Stomach (tissue), 9 donors: ENCODE measurements around the gene PRKCH. TPM values are rescaled to one million over a fixed set of nuclear protein-coding genes. Genes with fewer than 3 reads are reported as not detected.
A peak's percentile ranks its signal among the peaks of the same experiment; 100 is the strongest.

Source experiments
- DNase-seq, 2 donors: peaks; one replicate each; pipeline versions ENCODE4 v3.0.0 to v3.0.0-alpha.2; 2013 to 2019
- H3K27ac ChIP-seq, 5 donors: fragments of 200-600 bp in 4 of 5; sonication (generic) in 4 of 5; one replicate each; pipeline ENCODE4 v1.5.1; 2013 to 2019; ENCODE audit warnings: mild to moderate bottlenecking in 1 of 5, moderate library complexity in 1 of 5
- H3K27me3 ChIP-seq, 3 donors: fragments of 200-600 bp; sonication (generic); one replicate each; pipeline ENCODE4 v1.5.1; 2017 to 2019; ENCODE audit warnings: mixed run types in 1 of 3
- H3K36me3 ChIP-seq, 4 donors: fragments of 200-600 bp; sonication (generic); 1 replicate in 3 of 4; 2 replicates in 1 of 4; pipeline ENCODE4 v1.5.1; 2016 to 2019
- H3K4me1 ChIP-seq, 4 donors: fragments of 200-600 bp; sonication (generic); one replicate each; pipeline ENCODE4 v1.5.1; 2016 to 2019
- H3K4me3 ChIP-seq, 4 donors: fragments of 200-600 bp; sonication (generic) in 3 of 4; one replicate each; pipeline ENCODE4 v1.5.1; 2016 to 2019; ENCODE audit warnings: mild to moderate bottlenecking in 1 of 4
- H3K9me3 ChIP-seq, 4 donors: fragments of 200-600 bp; sonication (generic); one replicate each; pipeline ENCODE4 v1.5.1; 2016 to 2019
- EP300 ChIP-seq: sonication (generic); formaldehyde crosslinking; IDR thresholded peaks from one replicate; pipeline ENCODE4 v1.6.1; 2017; ENCODE audit warnings: antibody characterized with exemption
- POLR2A ChIP-seq, 4 donors: fragments of 450-650 bp; IDR thresholded peaks; one replicate each; pipeline ENCODE4 v1.6.1; 2016; ENCODE audit warnings: antibody characterized with exemption in 4 of 4, control low read depth in 2 of 4, mild to moderate bottlenecking in 1 of 4, moderate library complexity in 1 of 4
- POLR2AphosphoS5 ChIP-seq, 3 donors: sonication (generic); formaldehyde crosslinking; IDR thresholded peaks; one replicate each; pipeline ENCODE4 v1.6.1; 2016; ENCODE audit warnings: antibody characterized with exemption in 3 of 3
- WGBS, 5 donors: extraction: QIAGEN DNeasy Blood & Tissue Kit in 3 of 5; methylation state at CpG; one replicate each; pipeline versions ENCODE4 v1.1.5 to v1.1.7; 2013 to 2018; 5-methylcytosine and 5-hydroxymethylcytosine counted together
- intact Hi-C: fragments of 100-400 bp; cut with DNase I; formaldehyde crosslinking; loops from one replicate; pipeline ENCODE4 v1.15.1; 2023; ENCODE audit warnings: low total_unique reads
- polyA plus RNA-seq, 3 donors: library from polyadenylated mRNA; stranded (reverse); fragments of 200-250 nt; gene quantifications; one replicate each; pipeline ENCODE4 v1.2.3, GENCODE V29; 2013
- total RNA-seq, 5 donors: library from RNA; depleted of rRNA; stranded (reverse); fragments of >200 nt; gene quantifications; one replicate each; pipeline versions ENCODE4 v1.1.0 to v1.2.3, GENCODE V29; 2014 to 2016
- TF ChIP-seq, protein P1 (sequence below), 7 experiments: fragments of 450-650 bp in 4 of 7; fragments of 200-600 bp in 3 of 7; sonication (generic) in 3 of 7; IDR thresholded peaks; one replicate each; pipeline ENCODE4 v1.5.1; 2016 to 2019; ENCODE audit warnings: antibody characterized with exemption in 7 of 7, control low read depth in 2 of 7, mild to moderate bottlenecking in 1 of 7
- donor health status: healthy with polysubstance abuse.
- donor health status: Bipolar disorder and iron deficiency.
- donor health status: healthy.

PRKCH gene
- total and polyA plus RNA-seq, 8 donors, result 5.5 to 84.0 (median 14.7) TPM

DNA sequence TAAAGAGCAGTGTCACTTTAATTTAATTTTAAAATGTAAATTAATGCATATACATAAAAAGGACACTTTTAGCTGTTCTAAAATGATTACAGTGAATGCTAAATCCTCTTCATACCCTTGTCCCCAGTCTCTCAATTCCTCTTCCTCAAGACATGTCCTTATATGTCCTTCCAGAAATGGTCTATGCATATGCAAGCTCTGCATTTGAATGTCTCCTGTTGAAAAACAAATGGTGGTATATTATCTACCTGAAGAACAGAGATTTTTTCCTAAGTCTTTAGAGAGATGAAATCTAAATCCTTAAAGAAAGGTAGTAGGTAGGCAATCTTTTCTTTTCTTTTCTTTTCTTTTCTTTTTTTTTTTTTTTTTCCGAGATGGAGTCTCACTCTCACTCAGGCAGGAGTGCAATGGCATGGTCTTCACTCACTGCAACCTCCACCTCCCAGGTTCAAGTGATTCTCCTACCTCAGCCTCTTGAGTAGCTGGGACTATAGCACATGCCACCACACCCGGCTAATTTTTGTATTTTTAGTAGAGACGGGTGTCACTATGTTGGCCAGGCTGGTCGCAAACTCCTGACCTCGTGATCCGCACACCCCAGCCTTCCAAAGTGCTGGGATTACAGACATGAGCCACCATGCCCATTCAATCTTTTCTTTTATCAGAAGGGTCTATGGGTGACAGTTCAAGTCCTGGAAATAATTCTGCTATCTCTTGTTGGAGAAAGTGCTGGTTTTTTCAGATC lies 180.5 kb downstream of the PRKCH start:
- Histone ChIP-seq H3K36me3 (no peaks in the 10 kb centered on the region), H3K27ac (peak overlapping the region in 2 of 5 donors; percentile 2 to 72), H3K4me1 (peaks cover 7 to 35% (median 19%) of the 10 kb centered on the region in 4 donors), H3K27me3 (no peaks in the 10 kb centered on the region), H3K9me3 (no peaks in the 10 kb centered on the region), H3K4me3 (no peak overlapping the region)
- TF ChIP-seq POLR2AphosphoS5 (IDR thresholded peaks at IDR 0.05) (no peak), EP300 (no peak), POLR2A (IDR thresholded peaks at IDR 0.05) (no peak)
- TF ChIP-seq, protein P1, sequence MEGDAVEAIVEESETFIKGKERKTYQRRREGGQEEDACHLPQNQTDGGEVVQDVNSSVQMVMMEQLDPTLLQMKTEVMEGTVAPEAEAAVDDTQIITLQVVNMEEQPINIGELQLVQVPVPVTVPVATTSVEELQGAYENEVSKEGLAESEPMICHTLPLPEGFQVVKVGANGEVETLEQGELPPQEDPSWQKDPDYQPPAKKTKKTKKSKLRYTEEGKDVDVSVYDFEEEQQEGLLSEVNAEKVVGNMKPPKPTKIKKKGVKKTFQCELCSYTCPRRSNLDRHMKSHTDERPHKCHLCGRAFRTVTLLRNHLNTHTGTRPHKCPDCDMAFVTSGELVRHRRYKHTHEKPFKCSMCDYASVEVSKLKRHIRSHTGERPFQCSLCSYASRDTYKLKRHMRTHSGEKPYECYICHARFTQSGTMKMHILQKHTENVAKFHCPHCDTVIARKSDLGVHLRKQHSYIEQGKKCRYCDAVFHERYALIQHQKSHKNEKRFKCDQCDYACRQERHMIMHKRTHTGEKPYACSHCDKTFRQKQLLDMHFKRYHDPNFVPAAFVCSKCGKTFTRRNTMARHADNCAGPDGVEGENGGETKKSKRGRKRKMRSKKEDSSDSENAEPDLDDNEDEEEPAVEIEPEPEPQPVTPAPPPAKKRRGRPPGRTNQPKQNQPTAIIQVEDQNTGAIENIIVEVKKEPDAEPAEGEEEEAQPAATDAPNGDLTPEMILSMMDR (IDR thresholded peaks at IDR 0.05), result no peak
- no peak for DNase-seq
- 87 to 96% (median 93%) methylated on average over 5 to 6 of the region's 6 CpGs for WGBS, 5 donors
- intact Hi-C loops, result no loop called here

DNA sequence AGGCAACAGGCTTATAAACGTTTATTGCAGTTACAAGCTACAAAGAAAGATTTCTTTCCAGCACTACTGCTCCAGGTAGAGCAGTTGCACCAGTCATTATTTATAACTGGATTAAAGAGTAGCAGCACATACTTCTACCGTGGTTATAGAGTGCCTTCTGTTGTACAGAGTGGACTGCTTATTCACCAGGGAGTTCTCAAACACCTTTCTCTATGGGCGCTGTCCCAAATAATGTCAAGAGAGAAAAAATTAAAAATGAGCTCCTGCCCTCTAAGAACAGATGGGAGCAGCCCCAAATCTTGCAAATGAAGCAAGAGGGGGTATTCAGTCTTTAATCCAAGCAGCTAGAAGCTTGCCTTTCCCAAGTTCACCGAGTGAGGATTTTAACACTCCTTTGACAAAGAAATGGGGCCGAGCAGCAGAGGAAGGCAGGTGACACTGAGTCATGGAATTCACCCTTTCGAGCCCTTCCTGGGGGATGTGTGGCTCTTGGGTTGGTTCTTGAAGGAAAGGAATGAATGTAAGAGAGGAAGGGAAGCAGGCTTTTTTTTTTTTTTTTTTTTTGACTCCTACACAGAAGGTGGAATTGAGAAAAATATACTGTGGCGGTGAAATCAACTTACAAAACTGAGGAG lies 181.2 kb downstream of the PRKCH start:
- 55 to 63% (median 60%) methylated on average over 7 of the region's 7 CpGs for WGBS, 5 donors

DNA sequence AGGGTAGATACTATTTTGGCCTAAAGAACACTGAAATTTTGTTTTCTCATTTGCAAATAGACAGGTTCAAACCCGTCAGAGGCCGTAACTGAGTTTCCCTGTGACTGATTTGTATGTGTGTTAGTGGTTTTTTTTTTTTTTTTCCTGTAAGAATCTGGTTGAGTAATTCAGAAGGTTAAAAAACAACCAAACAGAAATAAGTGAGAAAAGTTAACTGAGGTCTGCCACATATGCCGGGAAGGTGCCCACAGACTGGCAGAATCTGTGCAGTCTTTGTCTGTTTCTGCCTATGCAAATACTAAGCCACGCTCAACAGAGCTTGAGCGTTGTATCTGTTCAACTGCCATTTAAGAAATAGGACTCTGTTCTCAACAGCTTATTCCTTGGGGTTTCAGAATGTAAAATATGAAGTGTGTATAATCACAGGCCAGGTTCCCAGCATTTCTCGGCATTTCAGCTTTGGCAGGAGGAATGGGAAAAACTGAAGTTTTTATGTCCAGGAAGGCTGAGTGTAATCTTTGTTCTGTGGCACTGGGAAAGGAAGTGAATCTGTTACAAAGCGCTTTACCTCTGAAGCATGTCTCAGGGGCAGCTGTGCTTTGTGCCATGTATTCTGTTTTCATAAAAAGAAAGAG lies 181.9 kb downstream of the PRKCH start:
- intact Hi-C loops, result no loop called here
- peaks cover 4 to 34% (median 18%) of the 10 kb centered on the region in 4 donors for H3K4me1 ChIP-seq
- TF ChIP-seq EP300 (no peak), POLR2AphosphoS5 (IDR thresholded peaks at IDR 0.05) (no peak), POLR2A (IDR thresholded peaks at IDR 0.05) (no peak)
- TF ChIP-seq, protein P1 (IDR thresholded peaks at IDR 0.05), result no peak
- H3K9me3 ChIP-seq, result no peaks in the 10 kb centered on the region
- no peaks in the 10 kb centered on the region for H3K27me3 ChIP-seq
- WGBS, 5 donors, result 49 to 72% (median 64%) methylated on average over 7 of the region's 7 CpGs
- DNase-seq, result peak in 1 of 2 donors; percentile 38
- H3K36me3 ChIP-seq, result no peaks in the 10 kb centered on the region
- H3K27ac ChIP-seq, result peak overlapping the region in 3 of 5 donors; percentile 2 to 72 (median 26)
- no peak overlapping the region for H3K4me3 ChIP-seq

More for the DNA sequence above, 181.2 kb downstream of the PRKCH start:
- no peaks in the 10 kb centered on the region for H3K36me3 ChIP-seq
- intact Hi-C loops, result no loop called here
- H3K4me3 ChIP-seq, result no peak overlapping the region
- H3K27me3 ChIP-seq, result no peaks in the 10 kb centered on the region
- no peak for DNase-seq
- H3K4me1 ChIP-seq, result peaks cover 7 to 35% (median 19%) of the 10 kb centered on the region in 4 donors
- TF ChIP-seq EP300 (no peak), POLR2A (IDR thresholded peaks at IDR 0.05) (no peak), POLR2AphosphoS5 (IDR thresholded peaks at IDR 0.05) (no peak)
- TF ChIP-seq, protein P1 (IDR thresholded peaks at IDR 0.05), result no peak
- H3K9me3 ChIP-seq, result no peaks in the 10 kb centered on the region
- peak overlapping the region in 3 of 5 donors; percentile 2 to 72 (median 26) for H3K27ac ChIP-seq

DNA sequence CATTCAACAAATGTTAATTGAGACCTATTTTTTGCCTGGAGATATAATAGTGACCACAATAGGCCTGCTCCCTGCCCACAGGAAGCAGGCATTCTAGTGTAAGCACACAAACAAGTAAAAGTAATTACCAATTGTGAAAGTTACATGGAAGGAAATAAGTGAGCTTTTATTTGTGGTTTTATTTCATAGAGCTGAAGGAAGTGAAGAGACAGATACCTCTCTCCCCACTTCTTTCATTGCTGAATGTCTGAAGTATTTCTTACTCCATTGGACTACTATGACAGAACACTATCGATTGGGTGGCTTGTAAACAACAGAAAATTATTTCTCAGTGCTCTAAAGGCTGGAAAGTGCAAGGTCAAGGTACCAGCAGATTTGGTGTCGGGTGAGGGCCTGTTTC lies 183.5 kb downstream of the PRKCH start:
- TF ChIP-seq POLR2AphosphoS5 (IDR thresholded peaks at IDR 0.05) (no peak), POLR2A (IDR thresholded peaks at IDR 0.05) (no peak), EP300 (no peak)
- TF ChIP-seq, protein P1 (IDR thresholded peaks at IDR 0.05), result no peak
- Histone ChIP-seq H3K4me3 (no peak overlapping the region), H3K27me3 (no peaks in the 10 kb centered on the region), H3K4me1 (peaks cover 0 to 18% (median 5%) of the 10 kb centered on the region in 4 donors), H3K36me3 (no peaks in the 10 kb centered on the region), H3K27ac (no peak overlapping the region), H3K9me3 (no peaks in the 10 kb centered on the region)
- no peak for DNase-seq
- WGBS, 5 donors, result 85 to 97% (median 90%) methylated on average over 2 of the region's 2 CpGs
- intact Hi-C loops, result no loop called here
